HG03159 (cell line): ENCODE data around the gene IZUMO1R.
"Not testable (repeated sequence)": the region's sequence is repeated elsewhere in the genome, so short reads cannot be mapped to it uniquely, and the experiment has no call there.

ENCODE experiments used
- ATAC-seq: cut with Tn5 transposase; IDR thresholded peaks from one replicate; pipeline ENCODE4 v1.9.1; 2021; ENCODE audit warnings: mild to moderate bottlenecking, moderate library complexity; ENCODE audit not compliant: unreplicated experiment

Gene IZUMO1R

GRCh38 chr11:94303966-94304958 is at the start of gene IZUMO1R:
Gene IZUMO1R, plus strand, starts transcription at chr11:94304580. Its CDS starts 1,057 bp downstream, at chr11:94305637.
- ATAC-seq, result no peak

GRCh38 chr11:94271885-94272372 is 32.5 kb upstream of the IZUMO1R start:
- peak; percentile 89 for ATAC-seq

- peak; percentile 52 for ATAC-seq
Observed at GRCh38 chr11:94272738-94273313, 31.6 kb upstream of the IZUMO1R start.

- no peak for ATAC-seq
Observed at GRCh38 chr11:94275961-94276360, 28.4 kb upstream of the IZUMO1R start.

GRCh38 chr11:94276943-94277342 is 27.4 kb upstream of the IZUMO1R start:
- no peak for ATAC-seq

- ATAC-seq, result not testable (repeated sequence)
Observed at GRCh38 chr11:94278207-94278606, 26.2 kb upstream of the IZUMO1R start.

- ATAC-seq, result no peak
Observed at GRCh38 chr11:94279996-94280395, 24.4 kb upstream of the IZUMO1R start.

GRCh38 chr11:94281324-94281723 is 23.1 kb upstream of the IZUMO1R start:
- ATAC-seq, result no peak

GRCh38 chr11:94283678-94284077 is 20.7 kb upstream of the IZUMO1R start:
- ATAC-seq, result no peak

GRCh38 chr11:94295534-94295933 is 8.8 kb upstream of the IZUMO1R start:
- no peak for ATAC-seq

- ATAC-seq, result no peak
Observed at GRCh38 chr11:94297985-94298576, 6.3 kb upstream of the IZUMO1R start.

GRCh38 chr11:94302776-94303175 is 1.6 kb upstream of the IZUMO1R start:
- no peak for ATAC-seq

GRCh38 chr11:94305146-94305545 is 766 bp downstream of the IZUMO1R start:
- ATAC-seq, result no peak

GRCh38 chr11:94307101-94307791 is 2.9 kb downstream of the IZUMO1R start:
- no peak for ATAC-seq

GRCh38 chr11:94308024-94308423 is 3.6 kb downstream of the IZUMO1R start:
- ATAC-seq, result no peak

- ATAC-seq, result no peak
Observed at GRCh38 chr11:94309757-94310156, 5.4 kb downstream of the IZUMO1R start.

GRCh38 chr11:94310191-94310875 is 6.0 kb downstream of the IZUMO1R start:
- ATAC-seq, result no peak

GRCh38 chr11:94312339-94312738 is 8.0 kb downstream of the IZUMO1R start:
- ATAC-seq, result no peak

- ATAC-seq, result no peak
Observed at GRCh38 chr11:94314064-94314463, 9.7 kb downstream of the IZUMO1R start.

- ATAC-seq, result no peak
Observed at GRCh38 chr11:94315664-94316063, 11.3 kb downstream of the IZUMO1R start.
